Duodenal mucosa (tissue), 2 donors: ENCODE measurements around the gene TSHZ2.

Experiments
- H3K27ac ChIP-seq: one replicate; pipeline ENCODE4 v1.7.0; 2013; ENCODE audit warnings: low read depth, low read length
- H3K27me3 ChIP-seq, 2 donors: one replicate each; pipeline ENCODE4 v1.7.0; 2013; ENCODE audit warnings: low read length in 2 of 2, control low read depth in 1 of 2; ENCODE audit not compliant: insufficient read depth in 2 of 2, control insufficient read depth in 1 of 2
- H3K36me3 ChIP-seq, 2 donors: one replicate each; pipeline ENCODE4 v1.7.0; 2013; ENCODE audit warnings: low read length in 2 of 2, control low read depth in 1 of 2; ENCODE audit not compliant: insufficient read depth in 2 of 2, control insufficient read depth in 1 of 2
- H3K4me1 ChIP-seq, 2 donors: one replicate each; pipeline ENCODE4 v1.7.0; 2013; ENCODE audit warnings: low read length in 2 of 2, control low read depth in 1 of 2; ENCODE audit not compliant: insufficient read depth in 2 of 2, control insufficient read depth in 1 of 2
- H3K4me3 ChIP-seq, 2 donors: one replicate each; pipeline ENCODE4 v1.7.0; 2013; ENCODE audit warnings: low read length in 2 of 2, low read depth in 1 of 2
- H3K9ac ChIP-seq, 2 donors: one replicate each; pipeline ENCODE4 v1.7.0; 2013; ENCODE audit warnings: low read length in 2 of 2, low read depth in 1 of 2
- H3K9me3 ChIP-seq, 2 donors: one replicate each; pipeline ENCODE4 v1.7.0; 2013; ENCODE audit warnings: low read length in 2 of 2, control low read depth in 1 of 2; ENCODE audit not compliant: control insufficient read depth in 1 of 2

The TSHZ2 gene

DNA sequence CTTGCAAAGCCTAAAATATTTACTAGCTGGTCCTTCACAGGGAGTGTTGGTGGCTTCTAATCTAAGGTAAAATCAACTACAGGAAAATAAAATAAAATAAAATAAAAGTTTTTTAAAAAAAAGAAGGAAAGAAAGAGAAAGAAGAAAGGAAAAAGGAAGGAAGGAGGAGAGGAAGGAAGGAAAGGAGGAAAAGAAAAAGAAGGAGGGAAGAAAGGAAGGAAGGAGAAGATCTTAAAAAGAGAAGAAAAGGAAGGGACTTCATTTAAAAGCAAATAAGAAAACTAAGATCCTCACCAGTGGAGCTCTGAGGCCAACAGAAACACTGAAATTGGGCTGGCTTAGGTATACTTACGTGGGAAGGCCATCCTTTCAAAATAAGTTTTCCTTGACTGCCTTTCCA, 178.4 kb downstream of the TSHZ2 start:
- no peaks in the 10 kb centered on the region for H3K36me3 ChIP-seq
- no peaks in the 10 kb centered on the region for H3K27me3 ChIP-seq
- H3K4me3 ChIP-seq = no peak overlapping the region
- H3K4me1 ChIP-seq = peaks cover 0 to 5% of the 10 kb centered on the region in 2 donors
- no peaks in the 10 kb centered on the region for H3K9me3 ChIP-seq
- no peak overlapping the region for H3K9ac ChIP-seq
- no peak overlapping the region for H3K27ac ChIP-seq

DNA sequence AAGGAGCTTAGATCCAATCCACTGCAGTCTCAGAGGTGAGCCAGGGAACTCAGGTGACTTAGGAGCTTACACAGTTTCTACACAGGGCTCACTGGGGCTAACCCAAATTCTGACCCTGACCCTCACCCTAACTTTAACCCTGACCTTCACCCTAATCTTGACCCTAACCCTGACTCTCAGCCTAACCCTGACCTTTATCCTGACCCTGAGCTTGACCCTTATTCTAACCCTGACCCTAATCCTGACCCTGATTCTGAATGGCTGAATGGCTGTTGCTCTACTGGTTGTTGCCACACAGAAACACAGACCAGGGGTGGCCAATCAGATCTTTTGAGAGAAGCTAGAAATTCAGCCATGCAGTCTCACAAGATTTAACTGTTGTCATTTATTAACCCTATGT, 180.1 kb downstream of the TSHZ2 start:
- no peaks in the 10 kb centered on the region for H3K9me3 ChIP-seq
- H3K4me3 ChIP-seq = no peak overlapping the region
- H3K27ac ChIP-seq = no peak overlapping the region
- no peaks in the 10 kb centered on the region for H3K27me3 ChIP-seq
- no peak overlapping the region for H3K9ac ChIP-seq
- H3K4me1 ChIP-seq = peaks cover 0 to 5% of the 10 kb centered on the region in 2 donors
- H3K36me3 ChIP-seq = no peaks in the 10 kb centered on the region

DNA sequence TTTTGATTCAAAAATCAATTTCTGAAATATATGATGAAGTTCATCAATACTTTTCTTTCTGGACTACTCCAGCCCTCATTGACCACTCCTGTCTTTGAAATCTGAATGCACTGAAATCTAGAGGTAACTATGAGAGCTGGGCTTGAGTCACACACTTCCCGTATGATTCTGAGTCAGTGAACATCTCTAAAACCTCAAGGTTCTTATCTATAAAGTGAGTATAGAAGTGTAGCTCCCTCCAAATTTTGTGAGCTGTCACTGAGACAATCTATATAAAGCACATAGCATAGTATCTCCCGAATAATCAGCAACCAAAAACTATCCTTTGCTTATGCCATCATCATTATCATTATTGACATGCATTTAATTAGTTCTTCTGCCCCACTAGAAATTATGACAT, 182.4 kb downstream of the TSHZ2 start:
- Histone ChIP-seq H3K27me3 (no peaks in the 10 kb centered on the region), H3K4me1 (peaks cover 0 to 3% of the 10 kb centered on the region in 2 donors), H3K36me3 (no peaks in the 10 kb centered on the region), H3K9ac (no peak overlapping the region), H3K27ac (no peak overlapping the region), H3K9me3 (no peaks in the 10 kb centered on the region), H3K4me3 (no peak overlapping the region)

DNA sequence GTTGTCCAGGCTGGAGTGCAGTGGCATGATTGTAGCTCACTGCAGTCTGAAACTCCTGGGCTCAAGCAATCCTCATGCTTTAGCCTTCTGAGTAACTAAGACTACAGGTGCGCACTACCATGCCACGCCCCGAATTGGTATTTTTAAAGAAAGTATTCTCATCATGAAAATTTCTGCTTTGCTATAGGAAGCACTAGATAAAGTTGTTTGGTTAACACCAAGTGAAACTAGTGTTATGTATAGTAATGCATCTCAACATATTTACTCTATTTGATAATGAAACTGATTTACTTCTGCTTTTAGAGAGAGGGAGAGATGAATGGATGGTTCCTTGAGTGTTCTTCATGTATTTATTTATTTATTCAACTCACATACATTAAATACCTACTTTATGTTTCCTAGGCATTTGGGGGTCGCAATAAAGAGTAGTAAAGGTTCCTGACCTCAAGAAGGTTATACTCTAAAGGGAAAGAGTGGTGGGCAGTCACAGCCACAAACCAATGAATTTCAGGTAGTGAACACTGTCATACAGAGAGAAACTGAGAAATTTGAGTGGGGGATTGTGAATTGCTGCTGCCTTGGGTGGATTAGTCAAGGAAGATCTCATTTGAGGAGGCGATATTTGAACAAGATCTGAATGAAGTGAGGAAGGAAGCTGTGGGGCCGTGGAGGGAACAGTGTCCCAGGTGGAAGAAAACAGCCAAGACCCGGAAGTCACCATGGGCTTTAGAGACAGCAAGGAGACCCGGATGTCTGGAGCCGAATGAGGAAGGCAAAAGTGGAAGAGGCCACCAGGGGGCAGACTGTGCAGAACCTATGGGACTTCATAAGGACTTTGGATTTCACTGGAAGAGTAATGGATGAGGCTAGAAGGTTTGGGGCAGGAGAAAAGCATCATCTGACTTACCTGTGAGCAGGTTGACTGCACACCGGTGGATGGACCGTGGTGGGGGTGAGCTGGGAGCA, 185.6 kb downstream of the TSHZ2 start:
- Histone ChIP-seq H3K9ac (no peak overlapping the region), H3K4me1 (no peaks in the 10 kb centered on the region), H3K9me3 (no peaks in the 10 kb centered on the region), H3K27me3 (no peaks in the 10 kb centered on the region), H3K27ac (no peak overlapping the region), H3K36me3 (no peaks in the 10 kb centered on the region), H3K4me3 (no peak overlapping the region)

DNA sequence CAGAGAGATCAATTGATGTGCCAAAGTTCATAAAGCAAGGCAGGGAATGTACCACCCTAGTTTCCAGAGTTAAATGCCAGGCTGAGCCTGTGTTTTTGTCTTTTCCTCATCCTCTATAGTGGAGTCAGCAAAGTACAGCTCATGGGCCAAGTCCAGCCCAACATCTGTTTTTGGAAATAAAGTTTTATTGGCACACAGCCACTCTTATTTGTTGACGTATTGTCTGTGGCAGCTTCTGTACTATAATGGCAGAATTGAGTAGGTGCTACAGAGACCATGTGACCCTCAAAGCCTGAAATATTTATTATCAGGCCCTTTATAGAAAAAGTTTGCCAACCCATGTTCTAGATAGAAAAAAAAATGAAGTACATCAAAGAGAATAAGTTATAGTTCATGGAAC, 187.0 kb downstream of the TSHZ2 start:
- Histone ChIP-seq H3K4me1 (no peaks in the 10 kb centered on the region), H3K27me3 (no peaks in the 10 kb centered on the region), H3K9ac (no peak overlapping the region), H3K9me3 (no peaks in the 10 kb centered on the region), H3K27ac (no peak overlapping the region), H3K36me3 (no peaks in the 10 kb centered on the region), H3K4me3 (no peak overlapping the region)

DNA sequence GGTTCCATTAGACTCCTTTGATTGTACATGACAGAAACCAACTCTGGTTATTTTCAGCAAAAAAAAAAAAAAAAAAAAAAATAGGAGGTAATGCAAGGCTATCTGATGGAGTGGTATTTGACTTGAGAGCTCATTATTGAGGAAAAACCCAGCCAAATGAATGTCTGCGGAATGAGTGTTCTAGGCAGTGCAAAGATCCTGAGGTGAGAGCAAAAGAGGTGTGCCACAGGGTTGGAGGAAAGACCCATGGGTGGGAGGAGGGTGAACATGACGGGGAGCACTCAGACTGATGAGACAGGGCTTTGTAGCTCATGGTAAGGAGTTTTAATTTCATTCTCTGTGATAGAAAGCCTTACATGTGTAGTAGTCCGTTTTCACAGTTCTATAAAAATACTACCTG, 188.9 kb downstream of the TSHZ2 start:
- Histone ChIP-seq H3K4me1 (no peaks in the 10 kb centered on the region), H3K27me3 (no peaks in the 10 kb centered on the region), H3K36me3 (no peaks in the 10 kb centered on the region), H3K9me3 (no peaks in the 10 kb centered on the region), H3K27ac (no peak overlapping the region), H3K9ac (no peak overlapping the region), H3K4me3 (no peak overlapping the region)

DNA sequence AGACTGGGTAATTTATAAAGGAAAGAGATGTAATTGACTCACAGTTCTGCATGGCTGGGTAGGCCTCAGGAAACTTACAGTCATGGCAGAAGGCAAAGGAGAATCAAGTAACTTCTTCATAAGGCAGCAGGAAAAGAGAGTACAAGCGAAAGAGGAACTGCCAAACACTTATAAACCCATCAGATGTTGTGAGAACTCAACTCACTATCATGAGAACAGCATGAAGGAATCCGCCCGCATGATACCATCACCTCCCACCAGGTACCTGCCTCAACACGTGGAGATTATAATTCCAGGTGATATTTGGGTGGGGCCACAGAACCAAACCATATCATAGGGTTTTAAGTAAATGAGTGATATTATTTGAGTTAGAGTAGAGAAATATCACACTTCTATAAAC, 189.3 kb downstream of the TSHZ2 start:
- H3K27me3 ChIP-seq = no peaks in the 10 kb centered on the region
- no peaks in the 10 kb centered on the region for H3K36me3 ChIP-seq
- no peak overlapping the region for H3K9ac ChIP-seq
- no peak overlapping the region for H3K4me3 ChIP-seq
- H3K9me3 ChIP-seq = no peaks in the 10 kb centered on the region
- H3K27ac ChIP-seq = no peak overlapping the region
- no peaks in the 10 kb centered on the region for H3K4me1 ChIP-seq

DNA sequence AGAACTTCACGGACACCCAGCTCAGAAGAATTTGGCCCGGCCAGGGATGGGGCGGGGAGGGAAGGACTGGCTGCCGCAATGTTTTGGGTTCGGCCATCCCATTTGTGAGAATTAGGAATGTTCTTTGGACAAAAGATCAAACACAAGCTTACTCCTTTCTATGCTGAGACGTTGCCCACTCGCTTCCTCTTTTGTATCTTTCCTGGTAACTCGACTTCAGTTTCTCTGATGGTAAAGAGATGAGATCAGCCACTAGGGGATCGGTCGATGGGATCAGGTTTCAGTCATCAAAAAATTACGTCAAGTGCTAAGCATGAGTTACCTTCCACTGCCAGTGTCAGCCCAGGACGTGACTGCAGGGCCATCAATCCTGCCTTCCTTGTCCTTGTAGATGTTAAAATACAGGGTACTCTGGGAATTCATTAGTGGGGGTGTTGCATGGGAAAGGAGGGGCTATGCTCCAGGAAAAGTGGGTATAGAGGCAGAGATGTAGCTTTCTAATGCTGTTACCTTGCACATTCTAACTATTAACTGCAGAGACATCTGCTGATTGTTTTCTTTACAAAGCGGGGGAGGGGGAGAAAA, 190.2 kb downstream of the TSHZ2 start:
- H3K27ac ChIP-seq = no peak overlapping the region
- H3K9ac ChIP-seq = no peak overlapping the region
- H3K9me3 ChIP-seq = no peaks in the 10 kb centered on the region
- H3K27me3 ChIP-seq = no peaks in the 10 kb centered on the region
- H3K4me1 ChIP-seq = no peaks in the 10 kb centered on the region
- no peaks in the 10 kb centered on the region for H3K36me3 ChIP-seq
- no peak overlapping the region for H3K4me3 ChIP-seq

DNA sequence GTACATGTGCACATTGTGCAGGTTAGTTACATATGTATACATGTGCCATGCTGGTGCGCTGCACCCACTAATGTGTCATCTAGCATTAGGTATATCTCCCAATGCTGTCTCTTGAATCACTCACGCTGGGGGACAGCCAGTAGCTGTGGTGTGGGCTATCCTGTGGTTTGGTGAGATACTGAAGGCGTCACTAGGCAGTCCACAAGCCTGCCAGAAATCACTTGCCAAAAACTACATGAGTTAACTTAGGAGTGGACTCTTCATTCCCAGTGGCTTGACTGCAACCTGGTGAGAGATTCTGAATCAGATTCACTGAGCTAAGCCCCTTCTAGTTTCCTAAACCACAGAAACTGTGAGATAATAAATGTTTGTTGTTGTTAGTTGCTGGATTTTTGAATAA, 191.3 kb downstream of the TSHZ2 start:
- no peaks in the 10 kb centered on the region for H3K27me3 ChIP-seq
- no peak overlapping the region for H3K9ac ChIP-seq
- H3K9me3 ChIP-seq = no peaks in the 10 kb centered on the region
- no peak overlapping the region for H3K27ac ChIP-seq
- H3K4me3 ChIP-seq = no peak overlapping the region
- no peaks in the 10 kb centered on the region for H3K4me1 ChIP-seq
- H3K36me3 ChIP-seq = no peaks in the 10 kb centered on the region

DNA sequence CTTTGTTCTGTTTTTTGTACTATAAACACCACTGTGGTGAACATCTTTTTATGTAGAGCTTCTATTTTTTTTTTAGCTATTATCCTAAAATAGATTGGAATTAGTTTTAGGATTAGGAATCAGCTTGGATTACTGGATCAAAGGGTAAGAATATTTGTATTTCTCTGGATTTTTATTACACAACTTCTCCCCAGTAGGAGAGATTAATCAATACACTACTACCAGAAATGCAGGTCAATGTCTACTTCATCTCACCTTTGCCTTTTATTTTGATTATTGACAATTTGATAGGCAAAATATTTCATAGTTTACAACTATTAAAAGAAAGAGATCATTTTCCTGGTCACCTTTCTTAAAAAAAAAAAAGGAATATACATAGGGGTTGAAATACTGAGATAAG, 191.9 kb downstream of the TSHZ2 start:
- no peaks in the 10 kb centered on the region for H3K4me1 ChIP-seq
- H3K27me3 ChIP-seq = no peaks in the 10 kb centered on the region
- no peaks in the 10 kb centered on the region for H3K36me3 ChIP-seq
- no peak overlapping the region for H3K9ac ChIP-seq
- no peak overlapping the region for H3K4me3 ChIP-seq
- no peak overlapping the region for H3K27ac ChIP-seq
- H3K9me3 ChIP-seq = no peaks in the 10 kb centered on the region
